Hepatic stellate cell (primary cell): ENCODE data around the gene SOHLH2.

ENCODE experiments used
- DNase-seq: peaks from one replicate; pipeline ENCODE4 v3.0.0; 2011; ENCODE audit warnings: low spot score

The SOHLH2 gene, protein sequence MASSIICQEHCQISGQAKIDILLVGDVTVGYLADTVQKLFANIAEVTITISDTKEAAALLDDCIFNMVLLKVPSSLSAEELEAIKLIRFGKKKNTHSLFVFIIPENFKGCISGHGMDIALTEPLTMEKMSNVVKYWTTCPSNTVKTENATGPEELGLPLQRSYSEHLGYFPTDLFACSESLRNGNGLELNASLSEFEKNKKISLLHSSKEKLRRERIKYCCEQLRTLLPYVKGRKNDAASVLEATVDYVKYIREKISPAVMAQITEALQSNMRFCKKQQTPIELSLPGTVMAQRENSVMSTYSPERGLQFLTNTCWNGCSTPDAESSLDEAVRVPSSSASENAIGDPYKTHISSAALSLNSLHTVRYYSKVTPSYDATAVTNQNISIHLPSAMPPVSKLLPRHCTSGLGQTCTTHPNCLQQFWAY

DNA sequence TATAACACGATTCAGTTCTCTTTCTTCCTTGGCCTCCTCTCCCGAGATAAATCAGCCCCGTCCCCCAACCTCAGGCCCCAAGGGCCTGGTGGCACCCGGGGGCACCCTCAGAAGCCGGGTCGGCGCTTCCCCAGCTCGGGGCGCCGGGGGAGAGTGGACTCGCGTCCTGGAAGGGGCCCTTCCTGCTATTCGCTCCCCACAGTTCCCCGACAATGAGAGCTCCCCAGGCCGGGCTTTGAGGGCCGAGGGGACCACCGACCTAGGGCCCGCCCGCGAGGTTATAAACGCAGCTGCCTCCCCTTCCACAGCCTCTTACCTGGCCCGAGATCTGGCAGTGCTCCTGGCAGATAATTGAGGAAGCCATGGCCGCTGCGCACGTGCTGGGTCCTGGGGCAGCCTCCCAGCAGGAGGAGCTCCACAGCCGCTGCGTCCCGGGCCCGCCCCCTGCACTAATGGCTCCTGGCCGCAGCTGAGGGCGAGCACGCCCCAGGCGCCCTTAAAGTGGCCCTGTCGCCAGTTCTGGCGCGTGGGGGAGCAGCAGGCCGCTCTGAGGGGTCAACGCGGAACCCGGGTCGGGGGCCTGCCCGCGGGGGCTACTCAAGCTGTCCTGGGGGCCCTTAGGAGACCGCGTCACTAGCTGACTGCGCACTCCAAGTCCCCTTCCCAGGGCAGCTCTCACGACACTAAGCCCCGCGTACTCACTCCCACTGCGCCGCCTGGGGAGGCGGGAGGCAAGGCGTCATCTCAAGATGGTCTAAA, at the start of gene SOHLH2:
Gene SOHLH2, minus strand, starts transcription at position 394 of the 759 bp plus-strand sequence. Its CDS starts 30 bp downstream, at position 364.
- DNase-seq: no peak

DNA sequence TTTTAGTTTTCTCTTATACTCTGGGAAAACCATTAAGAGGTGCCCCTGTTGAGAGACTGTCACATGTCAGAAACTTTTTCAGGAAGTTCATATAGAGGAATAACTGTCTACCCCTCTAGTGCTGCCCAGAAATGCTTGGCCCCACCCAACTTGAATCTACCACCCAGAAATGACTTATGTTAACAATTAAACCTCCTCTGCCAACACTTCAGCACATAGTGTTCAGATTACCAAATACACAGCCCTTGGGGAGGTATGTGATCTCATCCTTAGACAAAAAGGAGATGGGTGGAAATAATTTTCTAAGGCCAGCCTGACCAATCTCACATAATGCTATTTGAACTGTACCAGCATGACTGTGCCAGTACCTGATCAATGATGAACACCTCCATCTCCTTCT, 47.6 kb upstream of the SOHLH2 start:
- DNase-seq: no peak

GRCh38 chr13:36261011-36261410, 46.7 kb upstream of the SOHLH2 start:
- DNase-seq: no peak

GRCh38 chr13:36259361-36260137, 45.2 kb upstream of the SOHLH2 start:
- DNase-seq: no peak

GRCh38 chr13:36258831-36259230, 44.5 kb upstream of the SOHLH2 start:
- no peak for DNase-seq

DNA sequence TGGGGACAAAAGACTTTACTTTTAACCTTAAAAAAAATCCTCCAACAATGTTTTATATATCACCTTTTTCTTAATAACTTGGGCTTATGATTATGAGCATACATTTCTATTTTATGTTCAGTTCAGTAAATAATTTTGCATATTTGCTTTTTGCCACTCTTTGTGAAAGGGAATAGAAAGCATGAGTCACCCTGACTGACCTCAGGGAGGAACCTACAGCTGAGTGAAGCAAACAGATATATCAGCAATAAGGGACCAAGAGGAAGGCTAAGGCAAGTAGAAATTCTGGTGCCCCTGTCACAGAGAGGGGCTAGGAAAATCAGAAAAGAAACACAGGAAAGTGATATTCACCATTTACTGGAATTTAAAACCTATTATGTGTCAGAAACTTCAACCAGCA, 37.2 kb upstream of the SOHLH2 start:
- DNase-seq: no peak

DNA sequence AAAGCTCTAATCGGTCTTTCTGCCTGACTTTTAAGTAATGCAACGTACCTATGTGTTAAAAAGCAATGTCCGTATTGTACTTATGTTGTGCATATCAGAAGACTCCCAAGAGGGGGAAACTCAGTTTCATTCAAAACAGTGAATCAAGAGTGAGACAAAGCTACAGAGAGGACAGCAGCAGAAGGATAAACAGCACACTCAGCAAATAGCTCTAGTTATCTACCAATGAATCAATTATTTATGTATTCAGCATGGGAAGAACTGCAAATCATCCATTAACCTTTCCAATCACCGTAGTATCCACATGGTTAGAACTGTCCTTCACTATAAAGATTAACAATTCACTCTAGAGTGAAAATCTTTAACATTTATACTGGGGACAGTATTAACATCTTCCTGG, 36.7 kb upstream of the SOHLH2 start:
- DNase-seq: no peak

GRCh38 chr13:36248700-36249099, 34.3 kb upstream of the SOHLH2 start:
- DNase-seq: no peak

- no peak for DNase-seq
Observed at GRCh38 chr13:36244990-36245389, 30.6 kb upstream of the SOHLH2 start.

- DNase-seq: no peak
Observed at GRCh38 chr13:36244073-36244472, 29.7 kb upstream of the SOHLH2 start.

DNA sequence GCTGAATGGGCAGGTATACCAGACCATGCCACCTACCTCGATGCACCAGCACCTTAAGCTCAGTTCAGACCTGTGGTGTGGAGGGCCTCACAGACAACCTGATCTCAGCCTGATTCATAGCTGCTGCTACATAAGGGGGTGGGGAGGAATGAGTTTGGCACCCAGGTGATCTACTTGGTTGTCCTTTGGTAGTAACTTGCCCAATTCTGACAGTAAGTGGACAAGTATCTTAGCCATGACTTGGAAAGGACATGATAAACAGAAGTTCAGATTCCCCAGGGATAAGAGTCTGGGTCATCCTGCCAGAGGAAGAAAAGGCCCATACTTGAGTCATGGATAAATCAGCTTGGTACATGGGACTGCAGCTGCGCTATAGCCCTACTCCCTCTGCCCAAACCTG, 28.4 kb upstream of the SOHLH2 start:
- DNase-seq: no peak

DNA sequence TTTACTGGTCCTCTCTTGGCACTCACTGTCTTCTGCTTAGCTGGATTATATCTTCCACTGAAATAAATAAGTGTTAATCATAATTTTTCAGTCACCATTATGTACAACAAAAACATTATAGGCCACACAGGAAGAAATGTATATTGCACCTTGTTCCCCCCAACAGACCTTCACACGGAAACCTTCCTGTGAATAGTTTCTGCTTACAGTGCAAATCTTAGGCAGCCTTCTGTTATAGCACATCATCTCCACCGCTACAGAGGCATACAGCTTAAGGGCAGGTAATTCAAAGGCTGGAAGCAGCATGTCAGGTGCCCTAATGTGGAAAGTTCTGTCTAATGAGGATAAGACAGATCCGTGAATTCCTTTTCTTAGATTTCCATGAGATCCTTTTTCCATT, 16.9 kb upstream of the SOHLH2 start:
- DNase-seq: no peak

DNA sequence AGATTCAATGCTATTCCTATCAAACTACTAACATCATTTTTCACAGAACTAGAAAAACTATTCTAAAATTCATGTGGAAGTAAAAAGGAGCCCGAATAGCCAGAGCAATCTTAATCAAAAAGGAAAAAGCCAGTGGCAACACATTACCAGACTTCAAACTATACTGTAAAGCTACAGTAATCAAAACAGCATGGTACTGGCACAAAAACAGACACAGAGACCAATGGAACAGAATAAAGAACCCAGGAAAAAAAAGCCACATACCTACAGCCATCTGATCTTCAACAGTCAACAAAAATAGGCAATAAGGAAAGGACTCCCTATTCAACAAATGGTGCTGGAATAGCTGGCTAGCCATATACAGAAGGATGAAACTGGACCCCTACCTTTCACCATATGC, 10.4 kb upstream of the SOHLH2 start:
- no peak for DNase-seq

DNA sequence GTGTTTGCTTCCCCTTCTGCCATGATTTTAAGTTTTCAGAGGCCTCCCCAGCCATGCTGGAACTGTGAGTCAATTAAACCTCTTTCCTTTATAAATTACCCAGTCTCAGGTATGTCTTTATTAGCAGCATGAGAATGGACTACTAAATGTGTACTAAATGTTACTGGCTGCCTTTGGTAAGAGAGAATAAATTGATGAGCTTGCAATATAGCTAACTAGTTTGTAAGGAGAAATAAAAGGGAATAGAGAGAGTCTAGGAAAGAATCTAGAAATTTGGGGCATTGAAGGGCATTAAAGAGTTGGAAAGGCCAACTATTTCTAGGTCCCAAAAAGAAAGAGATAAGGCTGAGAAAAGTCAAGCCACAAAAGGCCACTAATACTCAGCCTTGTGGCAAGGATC, 5.5 kb upstream of the SOHLH2 start:
- no peak for DNase-seq

- DNase-seq: no peak
Observed at GRCh38 chr13:36217456-36217855, 3.1 kb upstream of the SOHLH2 start.

- DNase-seq: no peak
Observed at GRCh38 chr13:36212789-36213188, 1.6 kb downstream of the SOHLH2 start.

DNA sequence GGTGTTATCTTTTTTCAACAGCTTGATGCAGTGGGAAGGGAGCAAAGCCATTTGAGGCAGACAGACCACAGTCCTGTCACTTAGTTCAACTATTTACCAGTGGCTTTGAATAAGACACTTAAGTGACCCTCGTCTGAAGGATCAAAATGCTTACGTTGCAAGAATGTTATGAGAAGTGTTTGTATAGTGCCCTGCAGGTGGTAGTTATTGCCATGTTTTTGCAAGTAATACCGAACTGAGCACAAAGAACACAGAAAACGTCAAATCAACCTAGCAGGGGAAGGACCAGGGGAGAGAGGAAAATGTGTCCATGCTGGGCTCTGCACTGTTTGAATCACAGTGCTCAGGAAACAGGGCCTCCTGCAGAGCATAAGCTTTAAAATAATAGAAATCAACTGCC, 2.8 kb downstream of the SOHLH2 start:
- DNase-seq: no peak

- DNase-seq: no peak
Observed at GRCh38 chr13:36210738-36211137, 3.6 kb downstream of the SOHLH2 start.

- no peak for DNase-seq
Observed at GRCh38 chr13:36207672-36208071, 6.7 kb downstream of the SOHLH2 start.

GRCh38 chr13:36193151-36193855, 21.1 kb downstream of the SOHLH2 start:
- DNase-seq: no peak

DNA sequence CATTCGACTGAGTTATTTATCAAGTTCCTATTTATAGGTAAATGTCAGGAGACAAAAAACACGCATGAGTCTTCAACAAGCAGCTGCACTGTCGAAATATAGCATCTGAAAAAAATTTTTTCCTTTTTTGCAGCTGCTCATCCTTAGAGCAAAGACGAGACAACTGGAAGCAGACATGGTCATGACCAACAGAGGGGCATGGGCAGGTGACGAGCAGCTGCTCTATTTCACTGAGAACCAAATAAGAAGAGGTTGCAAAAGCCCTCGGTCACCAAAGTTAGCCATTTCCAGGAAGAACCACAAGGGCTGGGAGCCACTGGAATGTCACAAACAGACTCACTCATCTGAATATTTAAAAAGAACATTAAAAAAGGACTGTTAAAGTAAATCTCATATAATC, 22.2 kb downstream of the SOHLH2 start:
- no peak for DNase-seq

- DNase-seq: no peak
Observed at GRCh38 chr13:36190771-36191170, 23.6 kb downstream of the SOHLH2 start.
